Measurements from ENCODE around the gene TMC2.

TMC2 gene

DNA sequence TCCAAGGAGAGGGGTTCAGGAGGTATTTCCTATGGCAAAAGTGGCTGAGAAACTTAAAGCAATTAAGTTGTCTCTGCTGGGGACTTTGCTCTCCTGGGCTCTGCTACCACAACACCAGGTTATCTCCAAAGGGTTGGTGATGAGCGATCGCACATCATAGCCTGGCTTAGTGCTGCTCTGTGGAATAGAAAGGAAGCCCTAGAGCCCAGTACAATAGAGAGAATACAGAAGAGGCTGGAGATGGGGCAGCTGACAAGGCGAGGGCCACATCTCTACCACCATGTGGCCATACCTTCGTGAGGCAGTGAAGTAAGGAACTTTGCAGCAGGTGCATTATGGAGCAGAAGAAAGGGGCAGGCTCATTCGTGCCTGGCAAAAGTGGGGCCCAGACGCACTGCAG is 8.6 kb upstream of the TMC2 start:
- no peak for DNase-seq

GRCh38 chr20:2528671-2529271 is 7.6 kb upstream of the TMC2 start:
- DNase-seq = no peak

DNA sequence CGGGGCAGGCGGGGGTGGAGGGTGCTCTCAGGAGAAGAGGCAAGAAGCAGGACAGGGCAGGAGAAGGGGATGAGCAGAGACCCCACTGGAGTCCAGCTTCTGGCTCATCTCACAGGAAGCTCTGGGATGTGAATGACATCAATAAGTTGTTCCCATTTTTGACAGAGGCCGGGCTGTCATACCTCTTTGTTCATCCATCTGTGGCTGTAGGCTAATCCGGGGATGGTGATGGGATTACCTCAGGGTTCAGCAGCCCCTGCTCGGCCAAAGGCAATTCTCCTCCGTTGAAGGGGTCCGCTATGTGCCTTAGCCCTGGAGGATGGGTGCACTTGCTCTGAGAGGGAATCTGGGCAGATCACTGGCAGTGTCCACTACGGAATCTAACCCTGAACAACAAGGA is 3.3 kb upstream of the TMC2 start:
- DNase-seq = no peak

DNA sequence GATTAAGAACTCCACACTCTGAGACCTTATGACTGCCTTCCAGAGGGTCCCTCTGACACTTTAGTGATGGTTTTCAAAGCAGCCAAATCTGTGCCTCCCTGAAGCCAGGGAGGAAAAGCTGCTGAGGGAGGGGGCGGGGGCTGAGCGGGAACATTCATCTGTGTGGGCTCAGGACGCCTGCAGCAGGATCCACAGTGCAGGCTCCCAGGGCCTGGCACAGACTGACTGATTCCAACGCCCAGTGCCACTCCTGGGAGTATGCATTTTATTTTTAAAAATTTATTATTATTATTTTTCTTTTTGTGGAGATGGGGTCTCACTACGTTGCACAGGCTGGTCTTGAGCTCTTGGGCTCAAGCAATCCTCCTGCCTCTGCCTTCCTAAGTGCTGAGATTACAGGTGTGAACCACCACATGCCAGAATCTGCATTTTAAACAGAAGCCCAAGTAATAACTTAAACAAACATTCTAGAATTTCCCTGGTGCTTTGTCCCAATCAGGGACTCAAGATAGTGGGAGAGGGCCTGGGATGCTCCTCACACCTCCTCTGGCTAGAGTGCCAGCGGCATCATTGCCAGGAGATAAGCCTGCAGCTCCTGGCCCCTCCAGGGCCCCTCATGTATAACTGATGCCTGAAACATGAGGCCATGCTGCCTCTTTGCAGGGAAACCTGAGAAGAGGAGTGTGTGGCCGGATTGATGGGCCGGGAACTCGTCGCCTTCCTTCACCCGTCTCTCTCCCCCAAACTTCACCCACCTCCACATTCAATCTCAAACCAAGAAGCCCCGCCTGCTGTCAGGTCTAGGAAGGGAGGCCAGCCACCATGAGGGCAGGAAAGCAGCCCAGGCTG is 438 bp upstream of the TMC2 start:
- DNase-seq = no peak

GRCh38 chr20:2537101-2537500 is 728 bp downstream of the TMC2 start:
- no peak for DNase-seq

DNA sequence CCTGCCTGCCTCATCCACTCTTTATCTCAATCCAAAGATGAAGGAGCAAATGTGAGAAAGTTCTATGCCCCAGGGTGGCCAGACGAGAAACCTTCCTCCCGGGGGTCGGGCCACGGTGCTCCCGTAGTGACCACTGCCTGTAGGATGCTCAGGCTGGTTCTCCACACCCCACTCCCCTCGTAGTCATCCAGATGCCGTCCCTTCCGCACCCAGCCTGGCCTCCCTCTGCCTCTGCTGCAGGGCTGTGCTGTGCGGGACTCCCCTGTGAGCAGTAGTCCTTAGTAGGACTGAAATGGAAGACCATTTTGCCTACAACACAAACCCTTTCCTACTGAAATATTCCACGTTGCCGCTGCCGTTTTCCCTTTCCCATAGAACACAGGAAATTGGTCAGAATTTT is 2.0 kb downstream of the TMC2 start:
- DNase-seq = no peak

- no peak for DNase-seq
Observed at GRCh38 chr20:2538931-2539720, 2.8 kb downstream of the TMC2 start.

DNA sequence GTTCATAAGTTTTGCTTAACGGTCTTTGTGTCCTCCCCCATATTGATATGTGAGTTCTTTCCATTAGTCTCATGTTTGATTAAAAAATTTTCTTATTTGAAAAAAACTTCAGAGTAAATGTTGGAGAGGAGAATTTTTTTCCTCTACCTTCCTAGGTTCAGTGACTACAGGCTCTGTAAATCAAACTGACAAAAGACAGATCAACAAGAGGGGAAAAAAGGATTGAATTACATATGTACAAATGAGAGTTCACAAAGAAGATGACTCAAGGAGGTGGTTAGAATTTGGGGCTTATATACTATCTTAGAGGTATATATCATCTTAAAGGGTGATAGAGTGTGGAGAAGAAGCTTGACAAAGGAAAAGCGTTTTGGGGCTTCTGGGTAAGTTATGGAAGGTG is 5.6 kb downstream of the TMC2 start:
- no peak for DNase-seq

DNA sequence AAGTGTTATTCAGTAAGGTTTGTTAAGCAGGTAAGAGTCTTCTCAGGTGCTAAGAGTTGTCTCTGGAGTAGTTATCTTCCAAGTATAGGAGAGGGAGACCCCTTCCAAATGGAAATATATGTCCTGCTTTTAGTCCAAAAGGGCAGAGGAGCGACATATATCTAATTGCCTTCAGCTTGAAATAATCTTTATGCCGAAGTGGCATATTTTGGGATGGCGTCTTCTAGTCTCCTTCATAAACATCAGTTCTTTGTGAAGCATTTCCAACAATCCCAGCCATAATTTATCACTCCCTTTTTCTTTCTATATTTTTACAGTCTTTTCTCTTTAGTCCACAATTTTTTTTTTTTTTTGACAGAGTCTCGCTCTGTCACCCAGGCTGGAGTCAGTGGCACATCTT is 6.0 kb downstream of the TMC2 start:
- no peak for DNase-seq

- DNase-seq = no peak
Observed at GRCh38 chr20:2544211-2544610, 7.8 kb downstream of the TMC2 start.

GRCh38 chr20:2545594-2545993 is 9.2 kb downstream of the TMC2 start:
- DNase-seq = no peak

DNA sequence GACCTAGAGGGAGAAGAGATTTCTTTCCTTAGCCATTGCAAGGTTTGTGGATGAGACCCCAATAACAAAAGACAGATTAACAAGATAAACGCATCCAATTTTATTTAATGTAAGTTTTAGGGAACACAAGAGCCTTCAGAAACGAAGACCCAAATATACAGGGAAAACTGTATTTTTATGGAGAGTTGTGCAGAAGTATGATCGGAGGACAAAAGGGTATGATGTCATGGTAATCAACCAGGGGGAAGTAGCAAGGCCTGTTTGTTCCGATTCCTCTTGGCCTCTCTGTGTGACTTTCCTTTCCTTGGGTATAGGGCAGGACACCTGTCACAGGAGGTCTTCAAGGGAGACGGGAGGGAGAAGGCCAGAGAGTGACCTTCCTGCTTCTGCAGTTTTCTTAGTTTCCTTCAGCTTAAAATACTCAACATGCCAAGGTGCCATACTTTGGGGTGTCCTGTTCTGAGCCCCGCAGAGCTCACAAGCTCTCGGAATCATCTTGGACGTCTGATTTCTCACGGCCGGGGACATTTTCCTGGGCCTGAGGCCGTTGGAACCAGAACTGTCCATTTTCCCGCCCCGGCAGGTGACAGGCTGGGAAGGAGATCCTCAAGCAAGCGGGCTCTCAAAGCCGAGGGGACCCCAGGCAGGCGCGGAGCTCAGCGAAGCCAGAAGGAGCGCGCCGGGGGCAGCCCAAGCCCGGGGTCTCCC is 21.7 kb downstream of the TMC2 start:
- no peak for DNase-seq

GRCh38 chr20:2558581-2559278 is 22.4 kb downstream of the TMC2 start:
- no peak for DNase-seq

DNA sequence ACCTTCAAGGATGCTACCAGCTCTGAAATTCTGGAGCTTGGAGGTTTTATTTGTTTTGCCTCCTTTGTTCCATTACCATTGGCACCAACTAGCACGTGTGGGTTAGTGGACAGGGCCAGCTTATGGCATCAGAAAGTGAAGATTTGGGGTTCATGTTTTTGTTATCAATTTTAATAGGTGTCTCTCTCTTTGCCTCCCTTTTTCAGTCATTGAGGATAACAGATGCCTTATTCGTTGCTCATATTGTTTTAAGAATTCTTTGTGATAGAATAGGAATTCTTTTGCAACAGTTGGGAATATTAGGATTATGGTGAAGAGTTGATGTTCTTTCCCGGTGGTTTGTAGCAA is 22.9 kb downstream of the TMC2 start:
- no peak for DNase-seq

- no peak for DNase-seq
Observed at GRCh38 chr20:2559651-2560050, 23.3 kb downstream of the TMC2 start.

- DNase-seq = no peak
Observed at GRCh38 chr20:2563116-2563515, 26.7 kb downstream of the TMC2 start.

DNA sequence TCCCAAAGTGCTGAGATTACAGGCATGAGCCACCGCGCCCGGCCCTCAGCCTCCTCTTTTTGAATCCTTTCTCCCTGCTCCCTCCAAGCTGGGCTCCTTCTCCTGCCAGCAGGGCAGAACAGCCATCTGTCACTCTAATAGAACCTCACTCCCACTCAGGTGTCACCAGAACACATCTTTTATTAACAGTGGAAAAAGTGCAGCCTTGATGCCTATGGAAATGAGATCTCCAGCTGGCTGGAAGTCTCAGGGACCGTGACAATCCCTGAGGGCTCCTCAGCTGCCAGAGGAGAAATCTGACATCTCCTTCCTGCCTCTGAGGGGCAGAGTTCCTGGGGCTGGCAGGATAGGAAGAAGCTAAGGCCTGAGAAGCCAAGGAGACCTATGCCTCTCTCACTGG is 28.0 kb downstream of the TMC2 start:
- DNase-seq = no peak

DNA sequence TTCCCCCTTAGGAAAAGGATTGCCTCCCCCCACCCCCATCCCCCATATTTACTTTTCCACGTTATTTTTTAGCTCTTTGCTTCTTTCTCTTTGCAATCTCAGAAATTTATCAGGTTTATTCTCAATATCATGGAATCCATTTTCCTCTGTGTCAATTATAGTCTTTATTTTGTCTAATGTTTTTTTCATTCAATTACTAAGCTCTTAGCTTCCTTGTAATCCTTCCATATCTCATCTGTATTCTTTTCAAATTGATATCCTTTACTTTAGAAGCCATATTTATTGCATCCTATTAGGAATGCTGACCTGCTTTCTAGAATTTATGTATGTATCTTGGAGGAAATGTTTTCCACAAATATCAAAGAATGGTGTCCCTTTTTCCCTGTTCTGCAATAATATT is 39.3 kb downstream of the TMC2 start:
- no peak for DNase-seq

DNA sequence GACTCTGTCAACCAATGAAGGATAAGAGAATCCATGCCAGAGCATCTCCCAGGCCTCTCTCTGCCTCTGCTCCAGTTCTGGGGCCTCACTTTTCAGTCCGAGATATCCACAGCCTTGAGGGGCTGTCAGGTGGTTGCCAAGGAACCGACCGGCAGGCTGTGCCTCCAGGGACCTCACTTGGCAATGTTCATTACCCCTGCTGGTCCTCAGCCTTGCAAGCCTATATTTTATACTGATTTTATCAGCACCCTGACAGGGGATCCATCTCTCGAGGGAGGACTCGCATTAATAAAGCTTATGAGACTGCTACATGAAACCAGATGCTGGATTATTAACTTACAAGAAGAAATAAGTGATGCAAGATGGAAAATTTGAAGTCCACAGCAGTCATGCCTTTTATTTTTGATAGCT is 39.9 kb downstream of the TMC2 start:
- no peak for DNase-seq

- no peak for DNase-seq
Observed at GRCh38 chr20:2578475-2579192, 42.3 kb downstream of the TMC2 start.

DNA sequence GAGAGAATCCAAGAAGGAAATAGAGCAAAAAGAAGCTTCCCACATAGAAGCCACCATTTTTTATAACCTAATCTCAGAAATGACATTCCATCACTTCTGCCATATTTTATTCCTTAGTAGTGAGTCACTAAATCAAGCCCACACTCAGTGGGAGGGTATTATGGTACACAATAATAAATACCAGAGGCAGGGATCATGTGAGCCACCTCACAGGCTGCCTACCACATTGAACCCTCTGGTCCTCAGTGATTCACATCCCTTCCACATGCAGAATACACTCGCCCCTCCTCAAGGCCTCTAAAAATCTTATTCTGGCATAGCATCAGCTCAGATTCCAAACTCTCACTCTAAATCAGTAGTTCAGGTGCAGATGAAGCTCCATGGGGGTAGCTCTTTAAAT is 49.4 kb downstream of the TMC2 start:
- DNase-seq = no peak

DNA sequence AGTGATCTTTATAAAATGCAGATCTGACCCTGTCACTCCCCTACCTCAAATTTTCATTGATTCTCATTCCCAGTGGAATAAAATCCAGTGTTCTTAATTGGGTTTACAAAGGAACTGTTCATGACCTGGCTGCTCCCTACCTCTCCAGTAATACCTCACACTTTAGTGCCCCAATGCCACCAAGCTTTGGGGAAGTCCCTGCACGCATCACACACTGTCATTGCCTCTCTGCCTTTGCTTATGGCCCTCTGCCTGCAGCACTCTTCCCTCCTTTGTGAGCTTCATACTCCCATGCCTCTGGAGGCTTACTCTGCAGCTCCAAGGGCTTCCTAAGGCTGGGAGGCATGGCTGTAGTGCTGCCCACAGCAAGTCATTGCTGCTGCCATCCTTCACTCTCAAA is 57.4 kb downstream of the TMC2 start:
- no peak for DNase-seq

Measured in left hindlimb (tissue), 1 donor.